Psoas muscle (tissue), 8 donors: ENCODE measurements around the gene EPHA1. TPM values are rescaled to one million over a fixed set of nuclear protein-coding genes. Genes with fewer than 3 reads are reported as not detected.

Experiments
- ATAC-seq, 4 donors: fragments of 200-7000 bp; cut with Tn5 transposase; one replicate each; pipeline ENCODE4 v1.9.1; 2020; ENCODE audit warnings: moderate library complexity in 3 of 4, mild to moderate bottlenecking in 2 of 4
- DNase-seq, 2 donors: peaks; one replicate each; pipeline ENCODE4 v3.0.0-alpha.2; 2020
- H3K27ac ChIP-seq: fragments of 200-600 bp; one replicate; pipeline ENCODE4 v1.8.0; 2022
- H3K27me3 ChIP-seq, 3 donors: fragments of 200-600 bp in 1 of 3; one replicate each; pipeline versions ENCODE4 v1.6.1 to v1.8.0; 2013 to 2022; ENCODE audit warnings: low read length in 2 of 3, mild to moderate bottlenecking in 2 of 3, moderate library complexity in 1 of 3; ENCODE audit not compliant: insufficient read depth in 3 of 3
- H3K36me3 ChIP-seq, 2 donors: fragments of 200-600 bp in 1 of 2; one replicate each; pipeline versions ENCODE4 v1.6.1 to v1.8.0; 2013 to 2022; ENCODE audit warnings: low read depth in 1 of 2, mild to moderate bottlenecking in 1 of 2, moderate library complexity in 1 of 2; ENCODE audit not compliant: insufficient read depth in 1 of 2
- H3K4me1 ChIP-seq: fragments of 200-600 bp; one replicate; pipeline ENCODE4 v1.8.0; 2022
- H3K4me3 ChIP-seq: fragments of 200-600 bp; one replicate; pipeline ENCODE4 v1.8.0; 2022; ENCODE audit warnings: mild to moderate bottlenecking
- H3K9me3 ChIP-seq: fragments of 200-600 bp; one replicate; pipeline ENCODE4 v1.8.0; 2022
- CTCF ChIP-seq: fragments of 200-600 bp; IDR thresholded peaks from one replicate; pipeline ENCODE4 v1.8.0; 2022; ENCODE audit warnings: antibody characterized with exemption
- WGBS, 3 donors: extraction: QIAGEN DNeasy Blood & Tissue Kit; methylation state at CpG; one replicate each; pipeline versions ENCODE4 v1.1.6 to v1.1.7; 2013; 5-methylcytosine and 5-hydroxymethylcytosine counted together
- intact Hi-C, 2 donors: fragments of 100-400 bp; cut with DNase I; formaldehyde crosslinking; loops; one replicate each; pipeline versions ENCODE4 v1.11.0 to v1.14.2; 2022
- polyA plus RNA-seq, 3 donors: library from polyadenylated mRNA; stranded (reverse); fragments of 200-250 nt; gene quantifications; one replicate each; pipeline ENCODE4 v1.2.3, GENCODE V29; 2013
- total RNA-seq, 4 donors: library from RNA; stranded (reverse); fragmentation: NEBNext Ultra II Directional in 2 of 4; extraction: Animal tissue kit (Norgen Biotek cat#: 25700) in 2 of 4; gene quantifications; one replicate each; pipeline versions ENCODE4 v1.2.1 to v1.2.4, GENCODE V29; 2021 to 2023
- donor health status: healthy with polysubstance abuse.
- donor health status: DM: no; HTN: no; CAD: no; lungs with moderate emphysema.
- donor health status: Bipolar disorder and iron deficiency.
- donor health status: healthy.
- donor health status: DM: yes; HTN: yes; CAD: no.
- donor health status: DM: no; HTN: no; CAD: no.
- donor health status: DM: no; HTN: no; CAD: no.
- donor health status: DM: yes; HTN: yes; CAD: no.

EPHA1 gene
- total and polyA plus RNA-seq, 7 donors = 0.07 to 0.38 (median 0.20) TPM; not detected in 3

- ATAC-seq (peak in 1 of 4 donors; percentile 48), DNase-seq (no peak)
- H3K27ac ChIP-seq = no peak overlapping the region
- H3K9me3 ChIP-seq = no peaks in the 10 kb centered on the region
- peaks cover under 1% of the 10 kb centered on the region for H3K4me1 ChIP-seq
- H3K4me3 ChIP-seq = no peak overlapping the region
- no peak for TF ChIP-seq CTCF
- no peaks in the 10 kb centered on the region for H3K27me3 ChIP-seq
- intact Hi-C loops = no loop called here
- peaks cover 0 to 11% of the 10 kb centered on the region in 2 donors for H3K36me3 ChIP-seq
- WGBS, 3 donors = 82 to 88% (median 85%) methylated on average over 28 of the region's 28 CpGs
Observed at GRCh38 chr7:143396625-143397556, 11.8 kb downstream of the EPHA1 start.

DNA sequence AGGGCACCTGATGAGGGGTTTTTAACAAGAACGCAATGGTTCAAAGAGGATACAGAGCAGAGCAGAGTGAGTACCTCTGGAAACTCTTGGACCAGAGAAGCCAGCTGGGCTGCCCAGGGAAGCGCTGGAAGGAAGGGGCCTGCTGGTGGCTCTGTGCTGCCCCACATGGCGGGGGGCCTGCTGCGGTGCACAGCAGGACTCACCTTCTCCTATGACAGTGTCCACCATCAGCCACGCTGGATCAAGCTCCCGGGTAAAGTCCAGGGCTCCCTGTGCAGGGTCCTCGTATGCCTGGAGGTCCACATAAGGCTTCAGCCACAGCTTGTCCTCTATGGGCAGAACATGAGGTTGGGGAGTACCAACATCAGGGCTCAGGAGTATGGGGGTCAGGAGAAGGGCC is 12.5 kb downstream of the EPHA1 start:
- Histone ChIP-seq H3K4me3 (no peak overlapping the region), H3K27ac (no peak overlapping the region), H3K4me1 (peaks cover 5% of the 10 kb centered on the region), H3K27me3 (no peaks in the 10 kb centered on the region), H3K36me3 (peaks cover 0 to 18% of the 10 kb centered on the region in 2 donors), H3K9me3 (no peaks in the 10 kb centered on the region)
- TF ChIP-seq CTCF = no peak
- ATAC-seq (no peak), DNase-seq (no peak)
- WGBS, 3 donors = 72 to 82% (median 76%) methylated on average over 7 of the region's 7 CpGs
- intact Hi-C loops = no loop called here

DNA sequence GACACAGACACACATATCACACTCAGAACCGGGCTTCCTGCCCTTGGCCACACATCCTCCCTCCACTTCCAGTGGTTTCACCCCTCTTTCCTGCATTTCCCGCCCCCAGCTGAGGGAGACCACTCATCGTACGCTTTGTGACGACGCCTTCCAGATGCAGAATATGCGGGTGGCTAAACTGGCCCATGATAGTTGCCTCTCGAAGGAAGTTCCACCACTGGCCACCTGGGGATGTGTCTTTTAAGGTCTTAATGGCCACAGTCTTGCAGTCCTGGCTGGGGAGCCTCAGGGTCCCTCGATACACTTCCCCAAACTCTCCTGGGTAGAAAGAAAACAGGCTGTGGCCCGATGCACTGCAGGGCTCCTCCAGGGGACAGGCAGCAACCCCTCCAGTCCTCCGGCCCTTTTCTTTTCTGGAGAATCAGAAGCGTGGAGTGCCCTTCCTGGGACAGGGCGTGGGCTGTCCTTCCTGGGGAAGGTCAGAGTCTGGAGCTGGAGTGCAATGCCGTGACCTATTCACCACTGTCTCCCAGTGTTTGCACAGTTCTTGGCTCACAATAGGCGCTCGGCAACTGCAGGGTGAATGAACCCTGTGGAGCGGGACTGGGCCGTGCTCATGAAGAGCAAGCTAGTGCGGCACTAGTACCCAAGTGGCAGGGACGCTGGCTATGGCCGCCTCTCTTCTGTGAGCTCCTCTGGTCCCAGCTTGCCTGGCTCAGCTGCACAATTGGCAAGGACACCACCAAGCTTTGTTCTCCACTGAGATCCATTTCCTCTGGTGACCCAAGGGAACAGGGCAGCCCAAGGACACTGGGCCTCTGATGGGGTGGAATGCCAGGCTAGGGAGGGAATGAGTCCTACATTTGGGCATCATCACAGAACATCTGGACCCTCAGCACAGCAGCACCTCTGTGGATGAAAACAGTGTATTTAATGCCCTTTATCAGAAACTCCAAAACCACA is 13.2 kb downstream of the EPHA1 start:
- TF ChIP-seq CTCF = peak; percentile 5
- H3K36me3 ChIP-seq = peaks cover 0 to 25% of the 10 kb centered on the region in 2 donors
- intact Hi-C loops = no loop called here
- H3K9me3 ChIP-seq = no peaks in the 10 kb centered on the region
- WGBS, 3 donors = 42 to 56% (median 44%) methylated on average over 21 of the region's 21 CpGs
- no peak overlapping the region for H3K27ac ChIP-seq
- ATAC-seq (peak; percentile 6 to 23 (median 12)), DNase-seq (no peak)
- peaks cover 12% of the 10 kb centered on the region for H3K4me1 ChIP-seq
- H3K27me3 ChIP-seq = no peaks in the 10 kb centered on the region
- no peak overlapping the region for H3K4me3 ChIP-seq

DNA sequence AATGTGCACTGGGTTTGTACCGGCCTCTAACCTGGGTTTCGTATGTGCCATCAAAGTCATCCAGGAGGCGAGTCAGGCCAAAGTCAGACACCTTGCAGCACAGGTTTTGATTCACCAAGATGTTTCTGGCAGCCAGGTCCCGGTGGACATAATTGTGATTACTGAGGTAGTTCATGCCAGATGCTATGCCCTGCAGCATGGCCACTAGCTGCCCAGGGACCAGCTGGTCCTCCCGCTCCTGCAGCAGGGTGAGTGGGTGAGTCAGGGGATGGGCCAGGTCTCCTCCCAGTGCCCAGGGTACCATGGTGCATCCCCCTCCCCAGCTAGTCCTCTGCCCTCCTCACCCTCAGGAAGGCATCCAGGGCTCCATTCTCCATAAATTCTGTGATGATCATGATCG is 13.9 kb downstream of the EPHA1 start:
- H3K9me3 ChIP-seq = no peaks in the 10 kb centered on the region
- no peak overlapping the region for H3K27ac ChIP-seq
- ATAC-seq (no peak), DNase-seq (no peak)
- 61 to 77% (median 69%) methylated on average over 6 of the region's 6 CpGs for WGBS, 3 donors
- no peaks in the 10 kb centered on the region for H3K27me3 ChIP-seq
- TF ChIP-seq CTCF = no peak
- H3K4me3 ChIP-seq = no peak overlapping the region
- H3K36me3 ChIP-seq = peaks cover 0 to 32% of the 10 kb centered on the region in 2 donors
- peaks cover 12% of the 10 kb centered on the region for H3K4me1 ChIP-seq
- intact Hi-C loops = no loop called here
